ENCODE results near the gene RPTOR. TPM values are rescaled to one million over a fixed set of nuclear protein-coding genes. Genes with fewer than 3 reads are reported as not detected.

RPTOR gene
- total RNA-seq, 1 donor, result 45.5 TPM

GRCh38 chr17:80659651-80660050 lies 115.0 kb downstream of the RPTOR start:
- DNase-seq (ENCODE audit: low read depth in 2 of 3, low spot score in 2 of 3), result no peak

- no peak for DNase-seq (ENCODE audit: low read depth in 2 of 3, low spot score in 2 of 3)
Measured at GRCh38 chr17:80660527-80661198, 116.0 kb downstream of the RPTOR start.

GRCh38 chr17:80662557-80662956 lies 117.9 kb downstream of the RPTOR start:
- no peak for DNase-seq (ENCODE audit: low read depth in 2 of 3, low spot score in 2 of 3)

- DNase-seq (ENCODE audit: low read depth in 2 of 3, low spot score in 2 of 3), result no peak
Measured at GRCh38 chr17:80663781-80664206, 119.2 kb downstream of the RPTOR start.

GRCh38 chr17:80664217-80664790 lies 119.7 kb downstream of the RPTOR start:
- no peak for DNase-seq (ENCODE audit: low read depth in 2 of 3, low spot score in 2 of 3)

- peak in 1 of 3 donors; percentile 10 for DNase-seq (ENCODE audit: low read depth in 2 of 3, low spot score in 2 of 3)
Measured at GRCh38 chr17:80665792-80666191, 121.2 kb downstream of the RPTOR start.

GRCh38 chr17:80666867-80667266 lies 122.2 kb downstream of the RPTOR start:
- DNase-seq (ENCODE audit: low read depth in 2 of 3, low spot score in 2 of 3), result no peak

GRCh38 chr17:80667462-80668277 lies 123.0 kb downstream of the RPTOR start:
- peak in 1 of 3 donors; percentile 13 for DNase-seq (ENCODE audit: low read depth in 2 of 3, low spot score in 2 of 3)

GRCh38 chr17:80668375-80669148 lies 123.9 kb downstream of the RPTOR start:
- DNase-seq (ENCODE audit: low read depth in 2 of 3, low spot score in 2 of 3), result no peak

- DNase-seq (ENCODE audit: low read depth in 2 of 3, low spot score in 2 of 3), result no peak
Measured at GRCh38 chr17:80671039-80671824, 126.6 kb downstream of the RPTOR start.

GRCh38 chr17:80671825-80672110 lies 127.1 kb downstream of the RPTOR start:
- DNase-seq (ENCODE audit: low read depth in 2 of 3, low spot score in 2 of 3), result no peak

GRCh38 chr17:80673152-80673920 lies 128.7 kb downstream of the RPTOR start:
- no peak for DNase-seq (ENCODE audit: low read depth in 2 of 3, low spot score in 2 of 3)

- DNase-seq (ENCODE audit: low read depth in 2 of 3, low spot score in 2 of 3), result no peak
Measured at GRCh38 chr17:80675438-80676095, 130.9 kb downstream of the RPTOR start.

- no peak for DNase-seq (ENCODE audit: low read depth in 2 of 3, low spot score in 2 of 3)
Measured at GRCh38 chr17:80676096-80676466, 131.4 kb downstream of the RPTOR start.

- DNase-seq (ENCODE audit: low read depth in 2 of 3, low spot score in 2 of 3), result no peak
Measured at GRCh38 chr17:80676564-80676963, 131.9 kb downstream of the RPTOR start.

- no peak for DNase-seq (ENCODE audit: low read depth in 2 of 3, low spot score in 2 of 3)
Measured at GRCh38 chr17:80677214-80677756, 132.6 kb downstream of the RPTOR start.

GRCh38 chr17:80679816-80680215 lies 135.2 kb downstream of the RPTOR start:
- no peak for DNase-seq (ENCODE audit: low read depth in 2 of 3, low spot score in 2 of 3)

GRCh38 chr17:80681215-80681614 lies 136.6 kb downstream of the RPTOR start:
- no peak for DNase-seq (ENCODE audit: low read depth in 2 of 3, low spot score in 2 of 3)

- no peak for DNase-seq (ENCODE audit: low read depth in 2 of 3, low spot score in 2 of 3)
Measured at GRCh38 chr17:80682372-80682771, 137.7 kb downstream of the RPTOR start.

Measured in hematopoietic multipotent progenitor cell (in vitro differentiated cells).